H1 (cell line): ENCODE results near the gene SAMD4A. TPM values are rescaled to one million over a fixed set of nuclear protein-coding genes. Genes with fewer than 3 reads are reported as not detected.

Source experiments
- CTCF ChIA-PET: fragments of 300-600 bp; sonication (Branson Sonifier 250); formaldehyde crosslinking; loops from one replicate; lab custom pipeline; 2021; ENCODE audit not compliant: partially characterized antibody; lab: Charles Lee
- POLR2A ChIA-PET: fragments of 300-600 bp; sonication (Branson Sonifier 250); formaldehyde crosslinking; loops from one replicate; lab custom pipeline; 2021; ENCODE audit warnings: inconsistent platforms; ENCODE audit not compliant: partially characterized antibody; lab: Charles Lee
- DNase-seq, 2 experiments: peaks; one replicate each; pipeline versions ENCODE4 v3.0.0 to v3.0.0-alpha.2; 2010 to 2022; ENCODE audit warnings: low spot score in 2 of 2, low read depth in 1 of 2, mixed read lengths in 1 of 2
- FAIRE-seq: peaks from 2 replicates; lab custom pipeline; 2011; peaks lifted over from hg19 to GRCh38; lab: Jason Lieb, UNC
- H2AFZ ChIP-seq: 2 replicates; pipeline ENCODE4 v1.8.1; 2012; ENCODE audit warnings: low read length, inconsistent platforms
- H2AK5ac ChIP-seq: 2 replicates; pipeline ENCODE4 v1.6.1; 2013; ENCODE audit warnings: low read depth, low read length
- H2BK120ac ChIP-seq: replicated peaks from 2 replicates; pipeline ENCODE3; 2013; ENCODE audit warnings: low read depth, low read length, inconsistent platforms
- H2BK12ac ChIP-seq: 2 replicates; pipeline ENCODE4 v1.6.1; 2013; ENCODE audit warnings: low read depth, low read length
- H2BK15ac ChIP-seq: 2 replicates; pipeline ENCODE4 v1.6.1; 2013; ENCODE audit warnings: low read length
- H2BK20ac ChIP-seq: 2 replicates; pipeline ENCODE4 v1.6.1; 2013; ENCODE audit warnings: low read length
- H2BK5ac ChIP-seq: 2 replicates; pipeline ENCODE4 v1.6.1; 2013; ENCODE audit warnings: low read depth, low read length
- H3K14ac ChIP-seq: 2 replicates; pipeline ENCODE4 v1.6.1; 2013; ENCODE audit warnings: inconsistent platforms; ENCODE audit not compliant: insufficient read length
- H3K18ac ChIP-seq: 2 replicates; pipeline ENCODE4 v1.6.1; 2013; ENCODE audit warnings: low read length; ENCODE audit errors: extremely low read depth
- H3K23ac ChIP-seq: 2 replicates; pipeline ENCODE4 v1.6.1; 2013; ENCODE audit warnings: inconsistent platforms; ENCODE audit not compliant: insufficient read length
- H3K23me2 ChIP-seq: 2 replicates; pipeline ENCODE4 v1.6.1; 2013; ENCODE audit warnings: low read depth, low read length
- H3K27ac ChIP-seq: 2 replicates; pipeline ENCODE4 v1.6.1; 2011; ENCODE audit warnings: low read depth, low read length, inconsistent platforms
- H3K27me3 ChIP-seq, 4 experiments: replicated peaks in 1 of 4; 1 replicate in 1 of 4; 2 replicates in 3 of 4; pipeline versions ENCODE4 v1.6.1 to v1.8.1; 2011 to 2013; ENCODE audit warnings: low read length in 3 of 4, mild to moderate bottlenecking in 3 of 4, inconsistent platforms in 2 of 4, mixed read lengths in 2 of 4, moderate library complexity in 1 of 4; ENCODE audit not compliant: control insufficient read depth in 3 of 4, insufficient read depth in 3 of 4; ENCODE audit errors: extremely low read depth in 1 of 4
- H3K36me3 ChIP-seq, 4 experiments: 2 replicates each; pipeline versions ENCODE4 v1.6.1 to v1.8.1; 2011 to 2013; ENCODE audit warnings: mild to moderate bottlenecking in 4 of 4, low read length in 3 of 4, moderate library complexity in 2 of 4, control low read depth in 1 of 4, inconsistent platforms in 1 of 4; ENCODE audit not compliant: insufficient read depth in 4 of 4, control insufficient read depth in 2 of 4
- H3K4ac ChIP-seq: replicated peaks from 2 replicates; pipeline ENCODE3; 2013; ENCODE audit warnings: low read length, low read depth, mixed read lengths, inconsistent platforms; ENCODE audit not compliant: insufficient read length
- H3K4me1 ChIP-seq, 4 experiments: replicated peaks in 1 of 4; 1 replicate in 1 of 4; 2 replicates in 3 of 4; pipeline versions ENCODE4 v1.6.1 to v1.8.1; 2011 to 2013; ENCODE audit warnings: low read length in 3 of 4, inconsistent platforms in 2 of 4, mixed read lengths in 1 of 4; ENCODE audit not compliant: insufficient read depth in 4 of 4, control insufficient read depth in 3 of 4
- H3K4me2 ChIP-seq, 2 experiments: 2 replicates each; pipeline versions ENCODE4 v1.6.1 to v1.8.1; 2011 to 2013; ENCODE audit warnings: low read depth in 2 of 2, low read length in 2 of 2, control low read depth in 1 of 2, inconsistent platforms in 1 of 2, mild to moderate bottlenecking in 1 of 2; ENCODE audit not compliant: insufficient read depth in 1 of 2
- H3K4me3 ChIP-seq, 4 experiments: fragments of 200-600, 300-600 bp in 1 of 4; sonication (generic), shearing (Covaris generic), sonication (Bioruptor Twin) in 1 of 4; 2 replicates each; pipeline versions ENCODE4 v1.5.1 to v1.8.1; 2011 to 2016; ENCODE audit warnings: low read length in 4 of 4, low read depth in 3 of 4, control low read depth in 2 of 4, inconsistent platforms in 2 of 4, mild to moderate bottlenecking in 2 of 4, mixed read lengths in 1 of 4, moderate library complexity in 1 of 4; ENCODE audit not compliant: insufficient read depth in 2 of 4; ENCODE audit errors: extremely low read depth in 1 of 4
- H3K56ac ChIP-seq: replicated peaks from 2 replicates; pipeline ENCODE3; 2013; ENCODE audit warnings: low read depth, mild to moderate bottlenecking, mixed read lengths, low read length, inconsistent platforms; ENCODE audit not compliant: insufficient read length
- H3K79me1 ChIP-seq: 2 replicates; pipeline ENCODE4 v1.6.1; 2013; ENCODE audit warnings: low read depth, low read length, control low read depth
- H3K79me2 ChIP-seq, 2 experiments: 2 replicates each; pipeline versions ENCODE4 v1.6.1 to v1.8.1; 2012 to 2013; ENCODE audit warnings: low read length in 2 of 2, mild to moderate bottlenecking in 2 of 2, inconsistent platforms in 1 of 2; ENCODE audit not compliant: insufficient read depth in 2 of 2, control insufficient read depth in 1 of 2
- H3K9ac ChIP-seq, 4 experiments: replicated peaks in 1 of 4; 1 replicate in 1 of 4; 2 replicates in 3 of 4; pipeline versions ENCODE4 v1.6.1 to v1.8.1; 2011 to 2013; ENCODE audit warnings: low read depth in 3 of 4, low read length in 3 of 4, control low read depth in 2 of 4, mild to moderate bottlenecking in 2 of 4, moderate library complexity in 2 of 4, inconsistent platforms in 1 of 4; ENCODE audit errors: extremely low read depth in 1 of 4
- H3K9me3 ChIP-seq, 2 experiments: 2 replicates each; pipeline versions ENCODE4 v1.6.1 to v1.8.1; 2012 to 2013; ENCODE audit warnings: mild to moderate bottlenecking in 2 of 2, moderate library complexity in 2 of 2, control low read depth in 1 of 2, inconsistent platforms in 1 of 2, low read depth in 1 of 2, low read length in 1 of 2, mixed read lengths in 1 of 2; ENCODE audit not compliant: insufficient read depth in 2 of 2
- H4K20me1 ChIP-seq, 2 experiments: replicated peaks in 1 of 2; 2 replicates each; pipeline versions ENCODE3 to v1.8.1; 2011 to 2013; ENCODE audit warnings: inconsistent platforms in 2 of 2, low read length in 2 of 2, mild to moderate bottlenecking in 1 of 2; ENCODE audit not compliant: insufficient read depth in 2 of 2, control insufficient read depth in 1 of 2
- H4K5ac ChIP-seq: 2 replicates; pipeline ENCODE4 v1.6.1; 2013; ENCODE audit warnings: low read length, low read depth, mixed read lengths, inconsistent platforms; ENCODE audit not compliant: insufficient read length
- H4K8ac ChIP-seq: 2 replicates; pipeline ENCODE4 v1.8.0; 2013; ENCODE audit warnings: mild to moderate bottlenecking, moderate library complexity, low read length, inconsistent platforms; ENCODE audit not compliant: insufficient read depth; ENCODE audit errors: extremely low read depth
- H4K91ac ChIP-seq: replicated peaks from 2 replicates; pipeline ENCODE3; 2013; ENCODE audit warnings: low read length, mixed read lengths, inconsistent platforms; ENCODE audit not compliant: insufficient read length
- WGBS, 2 experiments: shearing (Covaris generic) in 1 of 2; methylation state at CpG; one replicate each; pipeline versions ENCODE4 v1.1.6 to v1.1.7; 2013 to 2015; ENCODE audit warnings: low lambda C conversion rate in 2 of 2, mixed read lengths in 2 of 2, inconsistent platforms in 1 of 2, low coverage in 1 of 2, missing lambda C conversion rate in 1 of 2; ENCODE audit not compliant: insufficient replicate concordance in 2 of 2, insufficient coverage in 1 of 2, insufficient read length in 1 of 2; ENCODE audit errors: extremely low coverage in 1 of 2, missing lambda C conversion rate in 1 of 2; 5-methylcytosine and 5-hydroxymethylcytosine counted together
- polyA plus RNA-seq, 7 experiments: library from polyadenylated mRNA; depleted of rRNA in 3 of 7; stranded (reverse) in 5 of 7; unstranded in 2 of 7; fragments of >200 nt in 5 of 7; fragments of 200-250 nt in 2 of 7; gene quantifications; 1 replicate in 5 of 7; 2 replicates in 1 of 7; 4 replicates in 1 of 7; pipeline versions ENCODE4 v1.2.1 to v1.2.3, GENCODE V29; 2011 to 2013; ENCODE audit warnings: missing spikeins in 2 of 7, mixed read lengths in 2 of 7
- total RNA-seq: library from RNA; stranded (reverse); fragmentation: NEBNext Ultra II Directional; extraction: Animal tissue kit (Norgen Biotek cat#: 25700); gene quantifications from 2 replicates; pipeline ENCODE4 v1.2.1, GENCODE V29; 2021

SAMD4A gene
- total and polyA plus RNA-seq, 2 of the 8 experiments (the other 6 are each of a cell fraction or from before 2014, with no cell fraction given), result 2.4 to 12.3 TPM

DNA sequence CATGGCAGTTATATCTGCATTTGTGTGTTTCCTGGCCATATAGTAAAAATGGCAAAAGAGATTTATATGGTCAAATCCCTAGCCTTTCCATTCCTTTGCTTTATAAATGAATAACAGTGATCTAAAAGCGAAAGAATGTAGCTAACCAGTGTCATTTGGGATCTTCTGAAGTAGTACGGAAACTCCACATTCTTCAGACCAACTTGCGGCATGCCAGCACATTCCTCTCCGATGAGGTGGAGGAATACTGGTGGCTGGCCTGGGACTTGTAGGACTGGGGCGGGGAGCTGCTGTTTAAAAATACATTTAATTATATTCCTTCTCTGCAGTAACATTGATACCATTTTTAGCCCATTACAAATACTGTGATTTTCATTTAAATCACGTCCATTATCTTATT is 85.3 kb downstream of the SAMD4A start:
- Histone ChIP-seq H3K4me2 (peak overlapping the region; percentile 22 to 43; a peak in 3 of 4 replicates), H4K91ac (no peak overlapping the region), H3K4me1 (peaks cover 5 to 28% (median 9%) of the 10 kb centered on the region in 4 experiments; a peak in 6 of 7 replicates), H4K5ac (no peak overlapping the region), H4K20me1 (no peaks in the 10 kb centered on the region), H3K36me3 (no peaks in the 10 kb centered on the region), H3K23ac (no peak overlapping the region), H3K4me3 (peak overlapping the region in 1 of 4 experiments; percentile 29; a peak in 1 of 8 replicates), H2BK120ac (no peak overlapping the region), H3K27ac (peak overlapping the region; percentile 37; the same call in 1 of the 2 replicates), H3K9ac (peak overlapping the region in 1 of 4 experiments; percentile 6; a peak in 1 of 7 replicates), H3K79me2 (no peaks in the 10 kb centered on the region), H2AFZ (no peak overlapping the region), H2BK20ac (no peak overlapping the region), H2BK5ac (peak overlapping the region; percentile 79; the same call in 1 of the 2 replicates), H3K56ac (no peak overlapping the region), H2AK5ac (no peak overlapping the region), H3K27me3 (no peaks in the 10 kb centered on the region), H3K23me2 (no peaks in the 10 kb centered on the region), H3K18ac (no peak overlapping the region), H3K9me3 (no peaks in the 10 kb centered on the region), H3K4ac (no peak overlapping the region), H2BK12ac (peak overlapping the region; percentile 32; the same call in 1 of the 2 replicates), H2BK15ac (no peak overlapping the region), H3K79me1 (no peaks in the 10 kb centered on the region; the same call in 1 of the 2 replicates), H4K8ac (no peak overlapping the region), H3K14ac (no peak overlapping the region)
- ChIA-PET CTCF (interaction anchor here (0.8 to 3.4 kb wide), 6 partner anchors 9 to 46 kb away, joined by 3 to 18 read pairs (median 4); no protein-coding TSS in a partner anchor), POLR2A (interaction anchor here (0.7 to 1.9 kb wide), 11 partner anchors 9 to 72 kb away, joined by 3 to 6 read pairs (median 4); no protein-coding TSS in a partner anchor)
- FAIRE-seq (peak; percentile 42), DNase-seq (peak in 1 of 2 experiments; percentile 76)
- 28% methylated on average over 6 of the region's 6 CpGs; no CpG with 5 or more reads in 1 of the 2 experiments for WGBS, 2 experiments
